Stimulated activated CD8-positive, alpha-beta memory T cell treated with anti-CD3 and anti-CD28 coated beads, Interleukin-7, amount 100 ng/mL, for 1 hour (primary cell): ENCODE results near the gene MMP24OS.
A peak's percentile ranks its signal among the peaks of the same experiment; 100 is the strongest.

Experiments
- DNase-seq, 2 donors: peaks; one replicate each; pipeline ENCODE4 v3.0.0-alpha.2; 2020; ENCODE audit warnings: low read depth in 2 of 2

The MMP24OS gene

GRCh38 chr20:35306931-35307517, 29.1 kb upstream of the MMP24OS start:
- DNase-seq: no peak

- no peak for DNase-seq
Observed at GRCh38 chr20:35305682-35306556, 28.0 kb upstream of the MMP24OS start.

GRCh38 chr20:35304956-35305355, 27.0 kb upstream of the MMP24OS start:
- no peak for DNase-seq

- peak; percentile 61 to 64 for DNase-seq
Observed at GRCh38 chr20:35303735-35304491, 26.0 kb upstream of the MMP24OS start.

GRCh38 chr20:35303382-35303734, 25.4 kb upstream of the MMP24OS start:
- DNase-seq: no peak

- DNase-seq: no peak
Observed at GRCh38 chr20:35302421-35303335, 24.8 kb upstream of the MMP24OS start.

- no peak for DNase-seq
Observed at GRCh38 chr20:35301426-35301825, 23.5 kb upstream of the MMP24OS start.

- no peak for DNase-seq
Observed at GRCh38 chr20:35300469-35301262, 22.7 kb upstream of the MMP24OS start.

GRCh38 chr20:35299780-35300179, 21.9 kb upstream of the MMP24OS start:
- no peak for DNase-seq

- DNase-seq: no peak
Observed at GRCh38 chr20:35298264-35298663, 20.3 kb upstream of the MMP24OS start.

- no peak for DNase-seq
Observed at GRCh38 chr20:35297740-35298139, 19.8 kb upstream of the MMP24OS start.

GRCh38 chr20:35297155-35297554, 19.2 kb upstream of the MMP24OS start:
- DNase-seq: no peak

- no peak for DNase-seq
Observed at GRCh38 chr20:35296101-35296554, 18.2 kb upstream of the MMP24OS start.

- no peak for DNase-seq
Observed at GRCh38 chr20:35295674-35296073, 17.8 kb upstream of the MMP24OS start.

GRCh38 chr20:35295058-35295457, 17.1 kb upstream of the MMP24OS start:
- no peak for DNase-seq

GRCh38 chr20:35294293-35294685, 16.4 kb upstream of the MMP24OS start:
- no peak for DNase-seq

- DNase-seq: no peak
Observed at GRCh38 chr20:35293303-35294292, 15.7 kb upstream of the MMP24OS start.

- no peak for DNase-seq
Observed at GRCh38 chr20:35292504-35293285, 14.8 kb upstream of the MMP24OS start.
